Hematopoietic multipotent progenitor cell treated with erythropoietin and hydrocortisone succinate and interleukin-3 and kit ligand, for 6 days (in vitro differentiated cells): ENCODE measurements around the gene STX5.
A peak's percentile ranks its signal among the peaks of the same experiment; 100 is the strongest.
"Not testable (repeated sequence)": the region's sequence is repeated elsewhere in the genome, so short reads cannot be mapped to it uniquely, and the experiment has no call there.

Source experiments
- DNase-seq: peaks from one replicate; pipeline ENCODE4 v3.0.0-alpha.2; 2015

The STX5 gene

GRCh38 chr11:62831520-62832335 is at the start of gene STX5:
STX5 (minus strand) TSS chr11:62832051; CDS start chr11:62831243, 808 bp downstream.
- DNase-seq = peak; percentile 100

GRCh38 chr11:62880803-62881578 is 49.1 kb upstream of the STX5 start, which contains the start of gene SLC3A2:
SLC3A2 (plus strand) TSS chr11:62880896; CDS start chr11:62881024, 128 bp downstream.
- peak; percentile 96 for DNase-seq

- peak; percentile 70 for DNase-seq
Measured at GRCh38 chr11:62880231-62880802, 48.5 kb upstream of the STX5 start.

- DNase-seq = peak; percentile 92
Measured at GRCh38 chr11:62879235-62879978, 47.6 kb upstream of the STX5 start.

DNA sequence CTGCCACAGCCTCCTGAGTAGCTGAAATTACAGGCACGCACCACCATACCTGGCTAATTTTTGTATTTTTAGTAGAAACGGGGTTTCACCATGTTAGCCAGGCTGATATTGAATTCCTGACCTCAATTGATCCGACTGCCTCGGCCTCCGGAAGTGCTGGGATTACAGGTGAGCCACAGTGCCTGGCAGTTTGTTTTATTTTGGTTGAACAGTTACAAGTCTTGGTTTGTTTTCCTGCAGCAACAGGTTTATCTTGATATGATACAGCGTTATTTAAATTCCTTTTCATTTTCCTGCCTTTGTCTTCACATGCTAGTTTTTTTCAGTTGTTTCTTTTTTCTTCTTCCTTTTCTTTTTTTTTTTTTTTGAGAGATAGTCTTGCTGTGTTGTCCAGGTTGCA is 44.9 kb upstream of the STX5 start:
- DNase-seq = no peak

- DNase-seq = peak; percentile 32
Measured at GRCh38 chr11:62875698-62876478, 44.0 kb upstream of the STX5 start.

DNA sequence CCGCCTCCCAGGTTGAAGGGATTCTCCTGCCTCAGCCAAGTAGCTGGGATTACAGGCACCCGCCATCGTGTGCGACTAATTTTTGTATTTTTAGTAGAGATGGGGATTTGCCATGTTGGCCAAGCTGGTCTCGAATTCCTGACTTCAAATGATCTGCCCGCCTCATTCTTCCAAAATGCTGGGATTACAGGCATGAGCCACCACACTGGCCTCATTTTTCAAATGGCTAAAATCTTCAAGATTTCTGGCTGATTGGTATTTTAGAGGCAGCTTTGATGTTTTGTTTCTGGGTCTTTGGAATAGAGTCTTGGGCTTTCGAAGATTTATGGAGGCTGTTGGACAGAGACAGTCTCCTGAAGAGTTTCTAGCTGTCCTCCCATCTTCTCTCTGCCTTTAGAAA is 43.0 kb upstream of the STX5 start:
- no peak for DNase-seq

- DNase-seq = no peak
Measured at GRCh38 chr11:62865635-62866034, 33.8 kb upstream of the STX5 start.

DNA sequence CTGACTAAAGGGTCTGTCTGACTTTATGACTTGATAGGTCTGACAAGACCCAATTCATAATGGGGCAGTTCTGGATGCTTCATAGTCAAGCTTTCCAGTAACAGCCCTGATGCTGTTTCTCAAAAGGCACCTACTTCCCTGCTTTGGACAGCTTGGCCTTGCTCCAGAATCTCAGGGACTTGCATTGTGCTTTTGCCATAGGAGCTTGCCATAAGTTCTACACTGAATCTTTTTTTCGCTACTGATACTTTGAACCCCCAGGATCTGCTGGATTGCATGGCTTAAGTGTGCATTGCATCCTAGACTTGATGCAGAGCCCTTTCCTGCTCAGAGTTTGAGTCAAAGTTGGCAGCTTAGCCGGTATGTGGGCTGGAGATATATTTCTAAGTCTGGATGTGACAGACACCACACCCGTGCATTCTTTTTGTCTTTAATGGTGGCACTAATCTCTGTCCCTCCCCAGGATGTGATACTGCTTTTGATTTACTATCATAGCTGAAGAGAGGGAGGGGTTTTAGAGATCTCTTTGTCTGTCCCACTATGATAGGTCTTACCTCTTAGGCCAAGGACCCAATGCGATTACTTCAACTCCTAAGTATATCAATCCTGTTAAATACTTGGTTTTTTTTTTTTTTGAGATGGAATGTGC is 32.0 kb upstream of the STX5 start:
- no peak for DNase-seq

DNA sequence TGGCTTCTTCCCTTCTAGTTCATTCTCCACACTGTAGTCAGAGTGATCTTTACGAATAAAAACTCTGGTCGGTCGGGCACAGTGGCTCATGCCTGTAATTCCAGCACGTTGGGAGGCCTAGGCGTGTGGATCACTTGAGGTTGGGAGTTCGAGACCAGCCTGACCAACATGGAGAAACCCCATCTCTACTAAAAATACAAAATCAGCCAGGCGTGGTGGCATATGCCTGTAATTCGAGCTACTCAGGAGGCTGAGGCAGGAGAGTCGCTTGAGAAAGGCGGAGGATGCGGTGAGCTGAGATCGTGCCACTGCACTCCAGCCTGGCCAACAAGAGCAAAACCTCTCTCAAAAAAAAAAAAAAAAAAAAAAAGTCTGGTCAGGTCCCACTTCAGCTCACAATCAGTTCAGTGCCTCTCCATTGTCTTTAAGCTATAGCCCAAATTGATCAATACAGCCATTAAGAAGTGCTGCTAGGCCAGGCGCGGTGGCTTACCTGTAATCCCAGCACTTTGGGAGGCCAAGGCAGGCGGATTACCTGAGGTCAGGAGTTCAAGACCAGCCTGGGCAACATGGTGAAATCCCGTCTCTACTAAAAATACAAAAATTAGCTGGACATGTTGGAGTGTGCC is 29.8 kb upstream of the STX5 start:
- not testable (repeated sequence) for DNase-seq

DNA sequence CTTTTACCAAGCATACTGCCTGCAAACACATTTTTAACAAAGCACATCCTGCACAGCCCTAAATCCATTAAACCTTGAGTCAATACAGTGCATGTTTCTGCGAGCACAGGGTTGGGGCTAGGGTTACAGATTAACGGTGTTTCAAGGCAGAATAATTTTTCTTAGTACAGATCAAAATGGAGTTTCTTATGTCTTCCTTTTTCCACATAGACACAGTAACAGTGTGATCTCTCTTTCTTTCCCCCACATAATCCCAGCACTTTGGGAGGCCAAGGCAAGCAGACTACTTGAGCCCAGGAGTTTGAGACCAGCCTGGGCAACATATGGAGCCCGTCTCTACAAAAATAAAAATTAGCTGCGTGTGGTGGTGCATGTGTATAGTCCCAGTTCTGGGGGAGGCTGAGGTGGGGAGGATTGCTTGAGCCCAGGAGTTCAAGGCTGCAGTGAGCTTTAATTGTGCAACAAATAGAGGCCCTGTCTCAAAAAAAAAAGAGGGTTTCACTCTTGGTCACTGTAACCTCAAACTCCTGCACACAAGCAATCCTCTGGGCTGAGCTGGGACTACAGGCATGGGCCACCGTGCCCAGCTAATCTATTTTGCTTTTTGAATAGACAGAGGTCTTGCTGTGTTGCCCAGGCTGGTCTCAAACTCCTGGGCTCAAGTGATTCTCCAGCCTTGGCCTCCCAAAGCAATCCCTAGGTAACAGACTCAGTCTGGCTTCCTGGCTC is 29.1 kb upstream of the STX5 start:
- DNase-seq = no peak

DNA sequence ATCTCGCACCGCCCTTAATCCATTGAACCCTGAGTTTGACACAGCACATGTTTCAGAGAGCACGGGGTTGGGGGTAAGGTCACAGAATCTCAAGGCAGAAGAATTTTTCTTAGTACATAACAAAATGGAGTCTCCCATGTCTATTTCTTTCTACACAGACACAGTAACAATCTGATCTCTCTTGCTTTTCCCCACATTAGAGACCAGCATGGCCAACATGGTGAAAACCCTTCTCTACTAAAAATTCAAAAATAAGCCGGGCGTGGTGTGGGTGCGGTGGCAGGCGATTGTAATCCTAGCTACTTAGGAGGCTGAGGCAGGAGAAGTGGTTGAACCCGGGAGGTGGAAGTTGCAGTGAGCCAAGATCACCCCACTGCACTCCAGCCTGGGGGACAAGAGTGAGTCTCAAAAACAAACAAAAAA is 27.4 kb upstream of the STX5 start:
- DNase-seq = peak; percentile 54

DNA sequence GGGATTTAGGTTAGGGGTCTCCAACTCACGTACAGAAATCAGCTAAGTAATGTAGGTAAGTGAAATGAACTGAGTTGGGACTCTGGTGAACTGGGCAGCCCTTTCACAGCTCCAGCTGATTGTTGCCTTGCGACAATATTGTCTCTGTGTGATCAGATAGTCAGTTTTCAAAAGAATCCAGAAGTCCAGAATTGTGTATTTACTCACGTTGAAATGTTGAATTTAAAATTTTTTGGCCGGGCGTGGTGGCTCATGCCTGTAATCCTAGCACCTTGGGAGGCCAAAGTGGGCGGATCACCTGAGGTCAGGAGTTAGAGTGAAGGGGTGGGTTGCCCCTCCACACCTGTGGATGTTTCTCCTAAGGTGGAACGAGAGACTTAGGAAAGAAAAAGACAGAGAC is 26.4 kb upstream of the STX5 start:
- no peak for DNase-seq

DNA sequence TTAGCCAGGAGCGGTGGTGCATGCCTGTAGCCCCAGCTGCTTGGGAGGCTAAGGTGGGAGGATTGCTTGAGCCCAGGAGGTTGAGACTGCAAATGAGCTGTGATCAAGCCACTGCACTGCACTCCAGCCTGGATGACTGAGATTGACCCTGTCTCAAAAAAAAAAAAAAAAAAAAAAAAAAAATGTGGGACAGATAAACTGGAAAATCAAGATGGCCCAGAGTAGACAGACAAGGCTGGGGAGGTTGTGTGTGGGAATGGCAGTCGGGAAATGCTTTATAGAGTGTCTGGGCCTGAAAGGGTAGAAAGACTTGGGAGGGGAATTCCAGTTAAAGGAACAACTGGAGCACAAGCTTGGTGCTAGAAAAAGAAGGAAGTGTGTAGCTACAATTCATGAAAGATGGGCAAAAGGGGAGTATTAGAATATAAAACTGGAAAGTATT is 25.7 kb upstream of the STX5 start:
- DNase-seq = no peak

GRCh38 chr11:62856333-62856895 is 24.6 kb upstream of the STX5 start:
- peak; percentile 52 for DNase-seq

GRCh38 chr11:62855571-62856332 is 23.9 kb upstream of the STX5 start:
- peak; percentile 99 for DNase-seq

- DNase-seq = peak; percentile 51
Measured at GRCh38 chr11:62854825-62855570, 23.1 kb upstream of the STX5 start.
